HepG2 (cell line): ENCODE results near the gene ROBO2. TPM values are rescaled to one million over a fixed set of nuclear protein-coding genes. Genes with fewer than 3 reads are reported as not detected.

Experiments
- ATAC-seq: fragments of 200-7000 bp; cut with Tn5 transposase; 3 replicates; pipeline ENCODE4 v1.9.1; 2020; ENCODE audit warnings: mild to moderate bottlenecking, moderate library complexity
- BruUV-seq: library from RNA; stranded (reverse); fragments of 400-500 nt; replicated peaks from 2 replicates; lab custom pipeline; 2021; lab: Mats Ljungman, UMichigan
- CTCF ChIA-PET: fragments of 300-600 bp; formaldehyde crosslinking; extraction: SDS; loops from one replicate; lab custom pipeline; 2021; ENCODE audit warnings: low total read pairs, inconsistent platforms, low intra/inter-chr PET ratio; lab: Yijun Ruan, JAX
- POLR2A ChIA-PET: fragments of 350-600 bp; sonication (Branson Sonifier 250); formaldehyde crosslinking; loops from one replicate; lab custom pipeline; 2020; ENCODE audit warnings: antibody characterized with exemption, inconsistent platforms; lab: Yijun Ruan, JAX
- DNase-seq: peaks from one replicate; pipeline ENCODE4 v3.0.0-alpha.2; 2015; ENCODE audit warnings: low spot score
- FAIRE-seq: peaks from 3 replicates; lab custom pipeline; 2011; peaks lifted over from hg19 to GRCh38; lab: Jason Lieb, UNC
- H2AFZ ChIP-seq: one replicate; pipeline ENCODE4 v1.6.1; 2011; ENCODE audit warnings: low read length, inconsistent platforms
- H3K27ac ChIP-seq: fragments of 300-600 bp; 3 replicates; pipeline ENCODE4 v1.8.0; 2011; ENCODE audit warnings: mixed run types, mild to moderate bottlenecking, mixed read lengths, low read length, inconsistent platforms; ENCODE audit not compliant: insufficient read depth; ENCODE audit errors: extremely low read length
- H3K27me3 ChIP-seq, 2 experiments: fragments of 200-600 bp in 1 of 2; 2 replicates in 1 of 2; 3 replicates in 1 of 2; pipeline versions ENCODE4 v1.6.0 to v1.8.0; 2011; ENCODE audit warnings: low read length in 2 of 2, mild to moderate bottlenecking in 2 of 2, moderate library complexity in 2 of 2, inconsistent platforms in 1 of 2; ENCODE audit not compliant: insufficient read depth in 2 of 2, control insufficient read depth in 1 of 2
- H3K36me3 ChIP-seq, 2 experiments: fragments of 200-600 bp in 1 of 2; replicated peaks in 1 of 2; 2 replicates in 1 of 2; 3 replicates in 1 of 2; pipeline versions ENCODE4 v1.5.1 to v1.8.0; 2011; ENCODE audit warnings: low read length in 2 of 2, inconsistent platforms in 1 of 2; ENCODE audit not compliant: insufficient read depth in 2 of 2, control insufficient read depth in 1 of 2
- H3K4me1 ChIP-seq: 2 replicates; pipeline ENCODE4 v1.5.1; 2012; ENCODE audit warnings: low read length, inconsistent platforms; ENCODE audit not compliant: insufficient read depth
- H3K4me2 ChIP-seq: 2 replicates; pipeline ENCODE4 v1.6.0; 2011; ENCODE audit warnings: low read depth, low read length, inconsistent platforms
- H3K4me3 ChIP-seq, 3 experiments: fragments of 200-600 bp in 1 of 3; sonication (generic), shearing (Covaris generic) in 1 of 3; replicated peaks in 1 of 3; 2 replicates each; pipeline ENCODE4 v1.5.1; 2011 to 2016; ENCODE audit warnings: low read length in 3 of 3, inconsistent platforms in 2 of 3, low read depth in 2 of 3, mild to moderate bottlenecking in 2 of 3, control low read depth in 1 of 3, mixed read lengths in 1 of 3; ENCODE audit not compliant: insufficient read depth in 1 of 3
- H3K79me2 ChIP-seq: one replicate; pipeline ENCODE4 v1.6.1; 2011; ENCODE audit warnings: low read length, inconsistent platforms; ENCODE audit not compliant: insufficient read depth
- H3K9ac ChIP-seq: 2 replicates; pipeline ENCODE4 v1.6.0; 2011; ENCODE audit warnings: mild to moderate bottlenecking, low read depth, low read length, inconsistent platforms; ENCODE audit not compliant: insufficient read depth
- H3K9me3 ChIP-seq: 2 replicates; pipeline ENCODE4 v1.5.1; 2012; ENCODE audit warnings: mild to moderate bottlenecking, low read length
- H4K20me1 ChIP-seq: 2 replicates; pipeline ENCODE4 v1.6.0; 2011; ENCODE audit warnings: inconsistent platforms, mild to moderate bottlenecking, low read length, moderate library complexity; ENCODE audit not compliant: insufficient read depth
- EHMT2 ChIP-seq: fragments of 200-600 bp; sonication (generic); IDR thresholded peaks from 2 replicates; pipeline ENCODE4 v1.7.0; 2017; ENCODE audit warnings: antibody characterized with exemption, low read depth, low read length, borderline replicate concordance
- NCOA2 ChIP-seq: sonication (generic); formaldehyde crosslinking; IDR thresholded peaks from 2 replicates; pipeline ENCODE4 v1.8.0; 2022; ENCODE audit warnings: inconsistent platforms
- RCOR2 ChIP-seq: IDR thresholded peaks from 2 replicates; pipeline ENCODE4 v1.6.1; 2016; ENCODE audit warnings: missing biosample characterization, missing genetic modification reagents
- SALL1 ChIP-seq: sonication (generic); formaldehyde crosslinking; IDR thresholded peaks from 2 replicates; pipeline ENCODE4 v1.8.0; 2022; ENCODE audit warnings: mild to moderate bottlenecking, missing genetic modification reagents
- SRSF1 ChIP-seq: fragments of 200-400 bp; formaldehyde crosslinking; optimal IDR thresholded peaks from 2 replicates; pipeline ENCODE3; 2017; ENCODE audit warnings: mild to moderate bottlenecking, low read depth, low read length, moderate library complexity
- SRSF9 ChIP-seq: fragments of 200-400 bp; formaldehyde crosslinking; IDR thresholded peaks from 2 replicates; pipeline ENCODE4 v1.6.1; 2018; ENCODE audit warnings: borderline replicate concordance, mild to moderate bottlenecking, low read depth, low read length; ENCODE audit not compliant: insufficient read depth, poor library complexity, severe bottlenecking
- ZNF121 ChIP-seq: sonication (generic); formaldehyde crosslinking; IDR thresholded peaks from 2 replicates; pipeline ENCODE4 v1.5.0; 2020; ENCODE audit warnings: mild to moderate bottlenecking, missing genetic modification reagents
- ZNF124 ChIP-seq: sonication (generic); formaldehyde crosslinking; IDR thresholded peaks from 2 replicates; pipeline ENCODE4 v1.4.0; 2020; ENCODE audit warnings: missing genetic modification reagents
- ZNF430 ChIP-seq: sonication (generic); formaldehyde crosslinking; IDR thresholded peaks from 2 replicates; pipeline ENCODE4 v1.9.0; 2021; ENCODE audit warnings: mild to moderate bottlenecking, missing genetic modification reagents
- ZNF468 ChIP-seq: sonication (generic); formaldehyde crosslinking; IDR thresholded peaks from 2 replicates; pipeline ENCODE4 v1.8.0; 2022; ENCODE audit warnings: mild to moderate bottlenecking, moderate library complexity, missing genetic modification reagents
- WGBS: methylation state at CpG from one replicate; pipeline ENCODE4 v1.1.6; 2017; ENCODE audit warnings: low lambda C conversion rate; 5-methylcytosine and 5-hydroxymethylcytosine counted together
- in situ Hi-C: cut with HindIII; loops from 2 replicates; pipeline ENCODE4 v1.10.0; 2017; ENCODE audit warnings: low pct_unique_long_range_greater_than_20kb; ENCODE audit not compliant: extremely low pct_ligation_motif_present
- intact Hi-C: fragments of 100-400 bp; cut with micrococcal nuclease; formaldehyde crosslinking; loops from one replicate; pipeline ENCODE4 v1.10.0; 2022; ENCODE audit not compliant: unreplicated experiment
- polyA plus RNA-seq, 8 experiments: library from polyadenylated mRNA; depleted of rRNA in 3 of 8; stranded (reverse) in 7 of 8; unstranded in 1 of 8; fragments of >200 nt; fragmentation: Illumina TruSeq in 4 of 8; extraction: Trizol in 4 of 8; gene quantifications; 2 replicates each; pipeline versions ENCODE4 v1.2.1 to v1.2.3, GENCODE V29; 2011 to 2016; ENCODE audit warnings: low read depth in 4 of 8, missing spikeins in 1 of 8, mixed read lengths in 1 of 8; ENCODE audit not compliant: insufficient read depth in 1 of 8
- total RNA-seq, 5 experiments: library from RNA; depleted of rRNA; stranded (reverse); fragments of >200 nt; fragmentation: Illumina TruSeq; extraction: Trizol; gene quantifications; 2 replicates each; pipeline ENCODE4 v1.2.3, GENCODE V29; 2016; ENCODE audit warnings: low read depth in 1 of 5
- TF ChIP-seq, protein P1 (sequence below), 2 experiments: sonication (generic) in 1 of 2; formaldehyde crosslinking in 1 of 2; IDR thresholded peaks; 2 replicates each; pipeline versions ENCODE4 v1.6.1 to v1.9.0; 2014 to 2022; ENCODE audit warnings: antibody characterized with exemption in 1 of 2, borderline replicate concordance in 1 of 2, inconsistent platforms in 1 of 2, low read depth in 1 of 2, missing genetic modification reagents in 1 of 2
- TF ChIP-seq, protein P2 (sequence below): sonication (generic); formaldehyde crosslinking; IDR thresholded peaks from 2 replicates; pipeline ENCODE4 v1.5.0; 2020; ENCODE audit warnings: mild to moderate bottlenecking, missing genetic modification reagents

The ROBO2 gene
- total and polyA plus RNA-seq, 2 of the 13 experiments (the other 11 are each of a cell fraction or from before 2014, with no cell fraction given): not detected

DNA sequence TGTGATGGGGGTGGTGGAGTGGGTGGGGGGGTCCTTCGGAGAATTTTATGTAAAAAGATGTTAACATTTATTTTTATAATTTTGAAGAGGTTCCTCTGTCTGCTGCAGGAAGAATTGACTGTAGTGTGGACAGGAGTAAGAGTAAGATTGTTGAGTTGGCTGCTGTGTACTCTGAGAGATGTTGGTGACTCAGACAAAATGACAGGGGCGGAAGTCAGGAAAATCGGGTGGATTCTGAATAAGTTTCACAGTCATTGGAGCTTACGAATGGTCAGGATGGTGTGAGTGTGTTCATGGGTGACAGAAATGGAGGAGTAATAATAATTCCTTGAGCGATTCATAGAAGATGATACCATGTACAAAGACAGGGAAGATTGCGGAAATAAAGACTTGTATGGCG, 420.0 kb downstream of the ROBO2 start:
- Histone ChIP-seq H3K4me2 (no peak overlapping the region), H3K4me3 (no peak overlapping the region), H3K79me2 (no peaks in the 10 kb centered on the region), H4K20me1 (no peaks in the 10 kb centered on the region), H3K4me1 (no peaks in the 10 kb centered on the region), H3K27me3 (no peaks in the 10 kb centered on the region), H3K36me3 (no peaks in the 10 kb centered on the region), H3K27ac (no peak overlapping the region), H3K9ac (no peak overlapping the region), H2AFZ (no peak overlapping the region), H3K9me3 (no peaks in the 10 kb centered on the region)
- in situ Hi-C loops (no loop called here), intact Hi-C loops (no loop called here)
- WGBS: 49% methylated on average over 7 of the region's 7 CpGs
- ATAC-seq (no peak), DNase-seq (no peak), FAIRE-seq (no peak)
- CTCF ChIA-PET: no interaction called here
- TF ChIP-seq EHMT2 (no peak), SRSF9 (no peak), RCOR2 (CRISPR knock-in tag) (no peak), ZNF430 (CRISPR knock-in tag) (no peak), ZNF468 (CRISPR knock-in tag) (no peak), ZNF121 (CRISPR knock-in tag) (no peak), NCOA2 (no peak), SRSF1 (no peak), ZNF124 (CRISPR knock-in tag) (no peak), SALL1 (CRISPR knock-in tag) (no peak)
- TF ChIP-seq, protein P1, sequence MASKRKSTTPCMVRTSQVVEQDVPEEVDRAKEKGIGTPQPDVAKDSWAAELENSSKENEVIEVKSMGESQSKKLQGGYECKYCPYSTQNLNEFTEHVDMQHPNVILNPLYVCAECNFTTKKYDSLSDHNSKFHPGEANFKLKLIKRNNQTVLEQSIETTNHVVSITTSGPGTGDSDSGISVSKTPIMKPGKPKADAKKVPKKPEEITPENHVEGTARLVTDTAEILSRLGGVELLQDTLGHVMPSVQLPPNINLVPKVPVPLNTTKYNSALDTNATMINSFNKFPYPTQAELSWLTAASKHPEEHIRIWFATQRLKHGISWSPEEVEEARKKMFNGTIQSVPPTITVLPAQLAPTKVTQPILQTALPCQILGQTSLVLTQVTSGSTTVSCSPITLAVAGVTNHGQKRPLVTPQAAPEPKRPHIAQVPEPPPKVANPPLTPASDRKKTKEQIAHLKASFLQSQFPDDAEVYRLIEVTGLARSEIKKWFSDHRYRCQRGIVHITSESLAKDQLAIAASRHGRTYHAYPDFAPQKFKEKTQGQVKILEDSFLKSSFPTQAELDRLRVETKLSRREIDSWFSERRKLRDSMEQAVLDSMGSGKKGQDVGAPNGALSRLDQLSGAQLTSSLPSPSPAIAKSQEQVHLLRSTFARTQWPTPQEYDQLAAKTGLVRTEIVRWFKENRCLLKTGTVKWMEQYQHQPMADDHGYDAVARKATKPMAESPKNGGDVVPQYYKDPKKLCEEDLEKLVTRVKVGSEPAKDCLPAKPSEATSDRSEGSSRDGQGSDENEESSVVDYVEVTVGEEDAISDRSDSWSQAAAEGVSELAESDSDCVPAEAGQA (IDR thresholded peaks at IDR 0.05; ENCODE audit: low read depth): no peak
- TF ChIP-seq, protein P1 (CRISPR knock-in tag; IDR thresholded peaks at IDR 0.05; ENCODE audit: borderline replicate concordance): no peak
- TF ChIP-seq, protein P2, sequence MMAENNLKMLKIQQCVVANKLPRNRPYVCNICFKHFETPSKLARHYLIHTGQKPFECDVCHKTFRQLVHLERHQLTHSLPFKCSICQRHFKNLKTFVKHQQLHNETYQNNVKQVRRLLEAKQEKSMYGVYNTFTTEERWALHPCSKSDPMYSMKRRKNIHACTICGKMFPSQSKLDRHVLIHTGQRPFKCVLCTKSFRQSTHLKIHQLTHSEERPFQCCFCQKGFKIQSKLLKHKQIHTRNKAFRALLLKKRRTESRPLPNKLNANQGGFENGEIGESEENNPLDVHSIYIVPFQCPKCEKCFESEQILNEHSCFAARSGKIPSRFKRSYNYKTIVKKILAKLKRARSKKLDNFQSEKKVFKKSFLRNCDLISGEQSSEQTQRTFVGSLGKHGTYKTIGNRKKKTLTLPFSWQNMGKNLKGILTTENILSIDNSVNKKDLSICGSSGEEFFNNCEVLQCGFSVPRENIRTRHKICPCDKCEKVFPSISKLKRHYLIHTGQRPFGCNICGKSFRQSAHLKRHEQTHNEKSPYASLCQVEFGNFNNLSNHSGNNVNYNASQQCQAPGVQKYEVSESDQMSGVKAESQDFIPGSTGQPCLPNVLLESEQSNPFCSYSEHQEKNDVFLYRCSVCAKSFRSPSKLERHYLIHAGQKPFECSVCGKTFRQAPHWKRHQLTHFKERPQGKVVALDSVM: no peak
- BruUV-seq: no TSS peak
- POLR2A ChIA-PET: no interaction called here
